Effector memory CD4-positive, alpha-beta T cell (primary cell): Measurements from ENCODE around the gene GJD4.

ENCODE experiments used
- DNase-seq, 3 donors: peaks; one replicate each; pipeline ENCODE4 v3.0.0-alpha.2; 2020
- H3K27ac ChIP-seq: 2 replicates; pipeline ENCODE4 v1.7.0; 2013; ENCODE audit warnings: mild to moderate bottlenecking, low read length, moderate library complexity; ENCODE audit not compliant: insufficient read depth, poor library complexity, severe bottlenecking
- H3K27me3 ChIP-seq: replicated peaks from 2 replicates; pipeline ENCODE4 v1.7.0; 2013; ENCODE audit warnings: mild to moderate bottlenecking, low read length; ENCODE audit not compliant: insufficient read depth, control insufficient read depth, poor library complexity, severe bottlenecking
- H3K36me3 ChIP-seq: 2 replicates; pipeline ENCODE4 v1.7.0; 2013; ENCODE audit warnings: mild to moderate bottlenecking, low read length, moderate library complexity; ENCODE audit not compliant: control insufficient read depth, insufficient read depth
- H3K4me1 ChIP-seq: 2 replicates; pipeline ENCODE4 v1.7.0; 2013; ENCODE audit warnings: low read length, mild to moderate bottlenecking; ENCODE audit not compliant: control insufficient read depth, insufficient read depth, poor library complexity, severe bottlenecking
- H3K4me3 ChIP-seq: 2 replicates; pipeline ENCODE4 v1.7.0; 2013; ENCODE audit warnings: low read length, low read depth, mild to moderate bottlenecking; ENCODE audit not compliant: insufficient read depth, poor library complexity, severe bottlenecking
- H3K9me3 ChIP-seq: 2 replicates; pipeline ENCODE4 v1.7.0; 2013; ENCODE audit warnings: mild to moderate bottlenecking, low read length, moderate library complexity; ENCODE audit not compliant: control insufficient read depth

GJD4 gene

GRCh38 chr10:35642793-35643114, 37.6 kb downstream of the GJD4 start:
- Histone ChIP-seq H3K4me1 (peaks cover 18% of the 10 kb centered on the region), H3K4me3 (peak overlapping the region; percentile 83), H3K27ac (no peak overlapping the region), H3K9me3 (no peaks in the 10 kb centered on the region), H3K36me3 (no peaks in the 10 kb centered on the region), H3K27me3 (no peaks in the 10 kb centered on the region)
- DNase-seq: no peak

DNA sequence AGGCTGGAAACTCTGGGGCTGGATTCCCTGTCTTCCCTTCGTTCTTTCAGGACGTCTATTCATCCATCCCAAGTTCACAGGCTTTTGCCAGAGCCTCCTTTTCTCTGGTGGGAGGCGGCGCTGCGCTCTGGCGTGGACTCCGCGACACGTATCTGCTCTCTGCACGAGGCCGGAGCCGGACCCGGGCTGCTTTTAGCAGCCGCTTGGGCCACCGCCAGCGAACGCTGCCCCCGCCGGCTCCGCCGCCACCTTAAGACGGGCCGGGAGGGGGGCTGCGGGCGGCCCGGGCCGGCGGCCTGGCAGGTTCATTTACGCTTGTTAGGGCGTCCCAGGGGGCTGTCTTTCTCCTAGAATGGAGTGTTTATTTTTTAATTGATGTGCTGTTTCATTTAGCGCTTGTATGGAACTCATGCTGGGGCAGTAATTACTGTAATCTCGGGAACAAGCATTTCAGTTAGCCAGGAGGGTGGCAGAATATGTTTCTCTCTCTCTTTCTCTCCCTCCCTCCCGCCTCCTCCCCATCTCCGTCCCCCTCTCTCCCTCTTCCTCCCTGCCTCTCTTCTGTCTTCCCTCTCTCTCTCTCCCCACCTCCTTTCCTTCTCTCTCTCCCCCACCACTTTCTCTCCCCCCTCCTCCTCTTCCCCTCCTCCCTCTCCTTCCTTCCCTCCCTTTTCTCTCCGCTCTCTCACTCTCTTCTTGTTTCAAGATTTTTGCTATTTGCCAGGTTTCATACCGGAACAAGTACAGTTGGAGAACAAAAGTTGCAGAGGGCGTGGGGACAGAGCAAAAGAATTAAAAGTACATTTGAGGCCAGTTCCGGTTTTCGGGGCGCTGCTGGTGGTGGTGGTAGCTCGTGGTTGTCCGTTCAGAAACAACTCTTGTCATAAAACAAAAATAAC, 38.3 kb downstream of the GJD4 start:
- no peaks in the 10 kb centered on the region for H3K27me3 ChIP-seq
- H3K9me3 ChIP-seq: no peaks in the 10 kb centered on the region
- H3K36me3 ChIP-seq: no peaks in the 10 kb centered on the region
- no peak overlapping the region for H3K27ac ChIP-seq
- peaks cover 18% of the 10 kb centered on the region for H3K4me1 ChIP-seq
- peak in 1 of 3 donors; percentile 2 for DNase-seq
- H3K4me3 ChIP-seq: peak overlapping the region; percentile 83

- H3K4me3 ChIP-seq: peak overlapping the region; percentile 83
- H3K9me3 ChIP-seq: no peaks in the 10 kb centered on the region
- no peaks in the 10 kb centered on the region for H3K36me3 ChIP-seq
- H3K4me1 ChIP-seq: peaks cover 18% of the 10 kb centered on the region
- no peaks in the 10 kb centered on the region for H3K27me3 ChIP-seq
- no peak for DNase-seq
- no peak overlapping the region for H3K27ac ChIP-seq
Observed at GRCh38 chr10:35644050-35644950, 39.2 kb downstream of the GJD4 start.

- Histone ChIP-seq H3K4me1 (no peaks in the 10 kb centered on the region), H3K27ac (no peak overlapping the region), H3K4me3 (no peak overlapping the region), H3K27me3 (no peaks in the 10 kb centered on the region), H3K36me3 (no peaks in the 10 kb centered on the region), H3K9me3 (no peaks in the 10 kb centered on the region)
- no peak for DNase-seq
Observed at GRCh38 chr10:35650894-35651293, 45.8 kb downstream of the GJD4 start.

DNA sequence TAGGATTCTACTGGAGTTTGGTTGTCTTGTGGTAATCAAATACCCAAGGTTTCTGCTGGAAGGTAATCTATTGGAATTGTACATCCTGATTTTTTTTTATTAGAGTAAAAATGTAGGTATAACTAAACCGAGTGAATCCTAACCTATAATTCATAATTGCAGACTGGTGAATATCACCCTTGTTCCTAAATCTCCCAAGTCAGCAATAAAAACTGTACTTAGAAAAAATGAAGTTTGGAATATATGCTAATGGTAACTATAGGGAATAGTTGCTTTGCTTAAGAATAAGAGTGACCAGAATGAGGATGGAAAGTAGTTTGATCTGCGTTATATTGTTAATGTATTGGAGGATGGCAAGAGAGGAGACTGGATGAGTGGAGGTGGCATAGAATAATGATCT, 47.7 kb downstream of the GJD4 start:
- Histone ChIP-seq H3K36me3 (no peaks in the 10 kb centered on the region), H3K27ac (no peak overlapping the region), H3K9me3 (no peaks in the 10 kb centered on the region), H3K4me1 (no peaks in the 10 kb centered on the region), H3K4me3 (no peak overlapping the region), H3K27me3 (no peaks in the 10 kb centered on the region)
- no peak for DNase-seq

- Histone ChIP-seq H3K4me3 (no peak overlapping the region), H3K27me3 (no peaks in the 10 kb centered on the region), H3K4me1 (no peaks in the 10 kb centered on the region), H3K9me3 (no peaks in the 10 kb centered on the region), H3K36me3 (no peaks in the 10 kb centered on the region), H3K27ac (no peak overlapping the region)
- DNase-seq: no peak
Observed at GRCh38 chr10:35657621-35658020, 52.5 kb downstream of the GJD4 start.
